Colonic mucosa (tissue), 4 donors: ENCODE data around the gene MCTP1. TPM values are rescaled to one million over a fixed set of nuclear protein-coding genes. Genes with fewer than 3 reads are reported as not detected.

Experiments
- DNase-seq: peaks from one replicate; pipeline ENCODE4 v3.0.0-alpha.2; 2020
- H3K27ac ChIP-seq: fragments of 200-600 bp; one replicate; pipeline ENCODE4 v1.8.0; 2021
- H3K27me3 ChIP-seq: fragments of 200-600 bp; one replicate; pipeline ENCODE4 v1.8.0; 2021
- H3K36me3 ChIP-seq: fragments of 200-600 bp; one replicate; pipeline ENCODE4 v1.8.0; 2021
- H3K4me1 ChIP-seq: fragments of 200-600 bp; one replicate; pipeline ENCODE4 v1.8.0; 2021; ENCODE audit warnings: mild to moderate bottlenecking
- H3K4me3 ChIP-seq: fragments of 200-600 bp; one replicate; pipeline ENCODE4 v1.8.0; 2021
- H3K9ac ChIP-seq, 2 donors: one replicate each; pipeline ENCODE4 v1.7.0; 2013; ENCODE audit warnings: control low read depth in 2 of 2, low read depth in 2 of 2, low read length in 2 of 2
- H3K9me3 ChIP-seq: fragments of 200-600 bp; one replicate; pipeline ENCODE4 v1.8.0; 2021
- CTCF ChIP-seq: fragments of 200-600 bp; IDR thresholded peaks from one replicate; pipeline ENCODE4 v1.8.0; 2022; ENCODE audit warnings: antibody characterized with exemption, mild to moderate bottlenecking
- intact Hi-C: fragments of 100-400 bp; cut with DNase I; formaldehyde crosslinking; loops from one replicate; pipeline ENCODE4 v1.14.1; 2022
- total RNA-seq, 2 donors: library from RNA; stranded (reverse); fragmentation: NEBNext Ultra II Directional in 1 of 2; extraction: Animal tissue kit (Norgen Biotek cat#: 25700) in 1 of 2; gene quantifications; one replicate each; pipeline ENCODE4 v1.2.1, GENCODE V29; 2021
- donor health status: healthy.
- donor health status: DM: no; HTN: no; CAD: no.
- donor health status: DM: no; HTN: no; CAD: no.

The MCTP1 gene
- total RNA-seq, 2 donors from 2014 or later = 2.8 to 10.3 TPM

DNA sequence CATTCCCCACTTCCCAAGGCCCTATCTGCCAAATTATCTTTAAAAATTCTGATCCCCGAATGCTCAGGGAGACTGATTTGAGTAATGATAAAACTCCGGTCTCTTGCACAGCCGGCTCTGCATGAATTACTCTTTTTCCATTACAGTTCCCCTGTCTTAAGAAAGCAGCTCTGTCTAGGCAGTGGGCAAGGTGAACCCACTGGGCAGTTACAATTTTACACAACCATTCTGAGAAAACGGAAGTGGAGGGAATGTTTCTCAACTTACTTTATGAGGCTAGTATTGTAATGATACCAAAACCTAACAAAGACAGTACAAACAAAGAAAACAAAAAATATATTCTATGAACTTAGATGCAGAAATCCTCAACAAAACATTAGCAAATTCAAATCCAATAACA lies 100.0 kb downstream of the MCTP1 start:
- Histone ChIP-seq H3K27ac (no peak overlapping the region), H3K9ac (no peak overlapping the region), H3K27me3 (no peaks in the 10 kb centered on the region), H3K36me3 (no peaks in the 10 kb centered on the region), H3K4me3 (no peak overlapping the region), H3K4me1 (no peaks in the 10 kb centered on the region), H3K9me3 (no peaks in the 10 kb centered on the region)
- intact Hi-C loops = no loop called here
- no peak for DNase-seq
- no peak for TF ChIP-seq CTCF

GRCh38 chr5:95181644-95182043 lies 103.2 kb downstream of the MCTP1 start:
- Histone ChIP-seq H3K9me3 (no peaks in the 10 kb centered on the region), H3K4me3 (no peak overlapping the region), H3K27me3 (no peaks in the 10 kb centered on the region), H3K9ac (no peak overlapping the region), H3K36me3 (no peaks in the 10 kb centered on the region), H3K27ac (no peak overlapping the region), H3K4me1 (no peaks in the 10 kb centered on the region)
- intact Hi-C loops = no loop called here
- DNase-seq = no peak
- TF ChIP-seq CTCF = no peak

DNA sequence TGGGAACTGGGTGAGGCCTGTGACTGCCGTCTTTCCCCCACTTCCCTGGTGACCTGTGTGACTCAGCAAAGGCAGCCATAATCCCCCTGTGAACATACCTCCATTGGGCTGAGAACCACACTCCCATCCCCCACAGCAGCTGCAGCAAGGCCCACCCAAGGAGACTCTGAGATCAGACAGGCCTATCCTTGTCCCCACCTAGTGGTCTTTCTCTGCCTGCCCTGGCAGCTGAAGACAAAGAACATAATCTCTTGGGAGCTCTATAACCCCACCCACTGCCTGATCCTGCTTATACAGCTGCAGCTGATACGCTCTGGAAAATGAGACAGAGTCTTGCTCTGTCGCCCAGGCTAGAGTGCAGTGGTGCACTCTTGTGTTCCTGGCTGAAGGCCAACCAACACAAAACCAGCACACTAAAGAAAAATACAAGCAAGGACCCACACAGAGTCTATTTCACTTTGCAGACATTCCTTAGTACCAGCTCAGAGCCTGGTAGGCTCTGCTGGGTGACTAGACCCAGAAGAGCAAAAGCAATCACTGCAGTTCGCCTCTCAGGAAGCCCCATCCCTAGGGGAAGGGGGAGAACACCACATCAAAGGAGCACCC lies 106.7 kb downstream of the MCTP1 start:
- no peaks in the 10 kb centered on the region for H3K9me3 ChIP-seq
- TF ChIP-seq CTCF = no peak
- H3K27me3 ChIP-seq = no peaks in the 10 kb centered on the region
- no peak for DNase-seq
- no peak overlapping the region for H3K9ac ChIP-seq
- H3K27ac ChIP-seq = no peak overlapping the region
- H3K4me1 ChIP-seq = no peaks in the 10 kb centered on the region
- no peak overlapping the region for H3K4me3 ChIP-seq
- intact Hi-C loops = no loop called here
- H3K36me3 ChIP-seq = no peaks in the 10 kb centered on the region

DNA sequence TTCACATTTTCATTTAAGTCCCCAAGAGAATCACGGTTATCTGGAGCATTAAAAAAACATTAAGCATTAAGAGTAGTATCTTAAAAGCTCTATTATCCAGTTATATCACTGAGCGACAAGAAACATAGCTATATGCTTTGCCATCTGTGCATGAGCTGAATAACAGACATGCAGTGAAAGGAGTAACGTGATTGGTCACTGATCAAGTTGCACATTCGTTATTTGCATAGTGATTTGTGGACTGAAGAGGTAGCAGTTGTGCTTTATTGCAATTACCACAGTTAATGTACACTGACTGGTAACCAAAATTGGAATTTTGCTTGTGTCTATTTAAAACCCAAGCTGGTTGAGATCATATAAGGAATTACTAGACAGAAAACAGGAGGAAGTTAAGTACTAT lies 107.4 kb downstream of the MCTP1 start:
- Histone ChIP-seq H3K9ac (no peak overlapping the region), H3K36me3 (no peaks in the 10 kb centered on the region), H3K9me3 (no peaks in the 10 kb centered on the region), H3K4me1 (no peaks in the 10 kb centered on the region), H3K27ac (no peak overlapping the region), H3K4me3 (no peak overlapping the region), H3K27me3 (no peaks in the 10 kb centered on the region)
- TF ChIP-seq CTCF = no peak
- intact Hi-C loops = no loop called here
- no peak for DNase-seq

DNA sequence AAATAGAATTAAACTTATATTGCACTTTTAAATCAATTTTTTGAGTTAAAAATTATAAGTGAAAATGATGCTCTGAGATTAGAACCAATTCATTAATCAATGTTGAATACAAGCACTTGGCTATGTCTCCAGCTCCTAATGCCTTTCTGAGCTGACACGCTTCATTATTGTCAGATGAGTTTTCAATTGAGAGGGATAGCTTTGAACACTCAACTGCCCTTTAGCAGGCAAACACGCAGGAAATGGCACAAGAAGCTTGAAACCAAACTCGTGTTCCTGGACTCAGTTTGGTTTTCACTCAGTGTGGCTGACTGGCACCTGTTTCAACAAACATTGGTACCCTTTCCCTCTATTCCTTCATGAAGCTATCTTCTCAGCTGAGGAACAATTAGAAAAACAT lies 109.8 kb downstream of the MCTP1 start:
- DNase-seq = no peak
- no peak overlapping the region for H3K4me3 ChIP-seq
- no peak for TF ChIP-seq CTCF
- no peak overlapping the region for H3K9ac ChIP-seq
- no peaks in the 10 kb centered on the region for H3K27me3 ChIP-seq
- H3K4me1 ChIP-seq = no peaks in the 10 kb centered on the region
- no peaks in the 10 kb centered on the region for H3K9me3 ChIP-seq
- H3K27ac ChIP-seq = no peak overlapping the region
- intact Hi-C loops = no loop called here
- H3K36me3 ChIP-seq = no peaks in the 10 kb centered on the region
